ENCODE measurements around the gene PRDM11.
A peak's percentile ranks its signal among the peaks of the same experiment; 100 is the strongest.

PRDM11 gene

GRCh38 chr11:45147017-45147728 is 734 bp downstream of the PRDM11 start:
- in situ Hi-C loops (cut with MboI; ENCODE audit: low sequenced_read_pairs, unreplicated experiment): no loop called here
- DNase-seq (ENCODE audit: low spot score): peak; percentile 99
- TF ChIP-seq CTCF (IDR thresholded peaks at IDR 0.05; ENCODE audit: borderline replicate concordance, control extremely low read depth, extremely low read depth, insufficient read depth, missing control alignments): no peak

GRCh38 chr11:45147891-45148675 is 1.6 kb downstream of the PRDM11 start:
- TF ChIP-seq CTCF (IDR thresholded peaks at IDR 0.05; ENCODE audit: borderline replicate concordance, control extremely low read depth, extremely low read depth, insufficient read depth, missing control alignments): no peak
- in situ Hi-C loops (cut with MboI; ENCODE audit: low sequenced_read_pairs, unreplicated experiment): no loop called here
- DNase-seq (ENCODE audit: low spot score): no peak

GRCh38 chr11:45149483-45150056 is 3.1 kb downstream of the PRDM11 start:
- no peak for DNase-seq (ENCODE audit: low spot score)
- in situ Hi-C loops (cut with MboI; ENCODE audit: low sequenced_read_pairs, unreplicated experiment): no loop called here
- TF ChIP-seq CTCF (IDR thresholded peaks at IDR 0.05; ENCODE audit: borderline replicate concordance, control extremely low read depth, extremely low read depth, insufficient read depth, missing control alignments): no peak

- in situ Hi-C loops (cut with MboI; ENCODE audit: low sequenced_read_pairs, unreplicated experiment): no loop called here
- no peak for DNase-seq (ENCODE audit: low spot score)
- no peak for TF ChIP-seq CTCF (IDR thresholded peaks at IDR 0.05; ENCODE audit: borderline replicate concordance, control extremely low read depth, extremely low read depth, insufficient read depth, missing control alignments)
Measured at GRCh38 chr11:45150301-45150700, 3.9 kb downstream of the PRDM11 start.

- DNase-seq (ENCODE audit: low spot score): no peak
- in situ Hi-C loops (cut with MboI; ENCODE audit: low sequenced_read_pairs, unreplicated experiment): no loop called here
- no peak for TF ChIP-seq CTCF (IDR thresholded peaks at IDR 0.05; ENCODE audit: borderline replicate concordance, control extremely low read depth, extremely low read depth, insufficient read depth, missing control alignments)
Measured at GRCh38 chr11:45150943-45151342, 4.5 kb downstream of the PRDM11 start.

- TF ChIP-seq CTCF (IDR thresholded peaks at IDR 0.05; ENCODE audit: borderline replicate concordance, control extremely low read depth, extremely low read depth, insufficient read depth, missing control alignments): no peak
- DNase-seq (ENCODE audit: low spot score): no peak
- in situ Hi-C loops (cut with MboI; ENCODE audit: low sequenced_read_pairs, unreplicated experiment): no loop called here
Measured at GRCh38 chr11:45151362-45151982, 5.0 kb downstream of the PRDM11 start.
